ENCODE results near the gene LYPD6B.

- no peak for TF ChIP-seq EZH2 (IDR thresholded peaks at IDR 0.05)
- no peak for TF ChIP-seq POLR2AphosphoS5 (IDR thresholded peaks at IDR 0.05; ENCODE audit: borderline replicate concordance, low read depth, low read length)
- TF ChIP-seq FOXP2 (optimal IDR thresholded peaks at IDR 0.05; ENCODE audit: control extremely low read depth, extremely low read length, insufficient read depth): no peak
These were observed 17.2 kb upstream of the LYPD6B start for GRCh38 chr2:149021271-149021719.
